Lung (tissue), 12 donors: ENCODE results near the gene MYL9. TPM values are rescaled to one million over a fixed set of nuclear protein-coding genes. Genes with fewer than 3 reads are reported as not detected.

ENCODE experiments used
- ATAC-seq: fragments of 200-7000 bp; cut with Tn5 transposase; one replicate; pipeline ENCODE4 v1.9.1; 2020; ENCODE audit warnings: moderate number of reproducible peaks; ENCODE audit not compliant: insufficient read depth, low FRiP score
- DNase-seq, 3 donors: peaks; one replicate each; pipeline ENCODE4 v3.0.0-alpha.2; 2013 to 2017
- H3K27ac ChIP-seq, 2 donors: one replicate each; pipeline ENCODE4 v1.5.1; 2013; ENCODE audit warnings: mild to moderate bottlenecking in 2 of 2, moderate library complexity in 2 of 2, control low read depth in 1 of 2, inconsistent platforms in 1 of 2, low read depth in 1 of 2, low read length in 1 of 2
- H3K27me3 ChIP-seq, 3 donors: one replicate each; pipeline ENCODE4 v1.5.1; 2013; ENCODE audit warnings: low read length in 2 of 3; ENCODE audit not compliant: control insufficient read depth in 3 of 3, insufficient read depth in 3 of 3
- H3K36me3 ChIP-seq, 4 donors: one replicate each; pipeline ENCODE4 v1.5.1; 2013; ENCODE audit warnings: low read length in 4 of 4, mild to moderate bottlenecking in 1 of 4, moderate library complexity in 1 of 4; ENCODE audit not compliant: control insufficient read depth in 4 of 4, insufficient read depth in 4 of 4
- H3K4me1 ChIP-seq, 5 donors: one replicate each; pipeline ENCODE4 v1.5.1; 2013; ENCODE audit warnings: low read length in 5 of 5, mild to moderate bottlenecking in 2 of 5, moderate library complexity in 1 of 5; ENCODE audit not compliant: control insufficient read depth in 5 of 5, insufficient read depth in 5 of 5
- H3K4me3 ChIP-seq: one replicate; pipeline ENCODE4 v1.5.1; 2013; ENCODE audit warnings: mild to moderate bottlenecking, control low read depth, moderate library complexity
- H3K9ac ChIP-seq, 2 donors: one replicate each; pipeline ENCODE4 v1.5.1; 2013; ENCODE audit warnings: low read length in 2 of 2, control low read depth in 1 of 2; ENCODE audit not compliant: insufficient read depth in 1 of 2
- H3K9me3 ChIP-seq, 4 donors: one replicate each; pipeline ENCODE4 v1.5.1; 2013; ENCODE audit warnings: low read length in 3 of 4, mild to moderate bottlenecking in 1 of 4, moderate library complexity in 1 of 4; ENCODE audit not compliant: control insufficient read depth in 4 of 4, insufficient read depth in 3 of 4
- CTCF ChIP-seq: IDR thresholded peaks from 2 replicates; pipeline ENCODE4 v1.5.1; 2012; ENCODE audit warnings: mild to moderate bottlenecking; ENCODE audit errors: control extremely low read depth, extremely low read depth
- WGBS, 2 donors: extraction: QIAGEN DNeasy Blood & Tissue Kit; methylation state at CpG; one replicate each; pipeline ENCODE4 v1.1.7; 2013; 5-methylcytosine and 5-hydroxymethylcytosine counted together
- polyA plus RNA-seq, 2 donors: library from polyadenylated mRNA; stranded (reverse); fragments of 200-250 nt; gene quantifications; one replicate each; pipeline ENCODE4 v1.2.1, GENCODE V29; 2013
- total RNA-seq, 2 donors: library from RNA; depleted of rRNA in 1 of 2; stranded (reverse); fragments of >200 nt in 1 of 2; gene quantifications; one replicate each; pipeline ENCODE4 v1.2.1, GENCODE V29; 2014 to 2021
- donor health status: control.
- donor health status: control.
- donor health status: Bipolar disorder and iron deficiency.
- donor health status: healthy.
- donor health status: DM: yes; HTN: yes; CAD: no.

MYL9 gene
- total and polyA plus RNA-seq, 4 donors = 40.8 to 243 (median 154) TPM

GRCh38 chr20:36574366-36575135 lies 33.2 kb downstream of the MYL9 start:
- H3K9me3 ChIP-seq = no peaks in the 10 kb centered on the region
- no peak for TF ChIP-seq CTCF
- peaks cover 0 to 27% (median 8%) of the 10 kb centered on the region in 5 donors for H3K4me1 ChIP-seq
- peak overlapping the region; percentile 72 to 90 for H3K27ac ChIP-seq
- peaks cover 0 to 11% (median 2%) of the 10 kb centered on the region in 4 donors for H3K36me3 ChIP-seq
- no peaks in the 10 kb centered on the region for H3K27me3 ChIP-seq
- WGBS, 2 donors = 0 to 1% methylated on average over 51 to 67 of the region's 69 CpGs
- H3K9ac ChIP-seq = peak overlapping the region; percentile 70 to 77
- ATAC-seq (no peak), DNase-seq (peak; percentile 69 to 74 (median 74))
- H3K4me3 ChIP-seq = peak overlapping the region; percentile 83

GRCh38 chr20:36576081-36576445 lies 34.7 kb downstream of the MYL9 start:
- peak overlapping the region in 1 of 2 donors; percentile 23 for H3K9ac ChIP-seq
- no peak for TF ChIP-seq CTCF
- no peak overlapping the region for H3K4me3 ChIP-seq
- H3K27ac ChIP-seq = no peak overlapping the region
- H3K36me3 ChIP-seq = peaks cover 0 to 23% (median 14%) of the 10 kb centered on the region in 4 donors
- no peak for DNase-seq
- H3K9me3 ChIP-seq = no peaks in the 10 kb centered on the region
- H3K27me3 ChIP-seq = no peaks in the 10 kb centered on the region
- no peak for ATAC-seq
- peaks cover 0 to 27% (median 8%) of the 10 kb centered on the region in 5 donors for H3K4me1 ChIP-seq
- 39 to 64% methylated on average over 1 of the region's 1 CpG for WGBS, 2 donors

- H3K27ac ChIP-seq = no peak overlapping the region
- DNase-seq = no peak
- no peak overlapping the region for H3K9ac ChIP-seq
- no peak for ATAC-seq
- no peaks in the 10 kb centered on the region for H3K27me3 ChIP-seq
- H3K9me3 ChIP-seq = no peaks in the 10 kb centered on the region
- no peak overlapping the region for H3K4me3 ChIP-seq
- 98 to 99% methylated on average over 15 of the region's 15 CpGs for WGBS, 2 donors
- no peak for TF ChIP-seq CTCF
- H3K4me1 ChIP-seq = peaks cover 0 to 12% (median 5%) of the 10 kb centered on the region in 5 donors
- H3K36me3 ChIP-seq = peaks cover 2 to 36% (median 24%) of the 10 kb centered on the region in 4 donors
These were observed 37.2 kb downstream of the MYL9 start for GRCh38 chr20:36578356-36579041.
